Glomerular visceral epithelial cell (primary cell): ENCODE measurements around the gene DOK4.
A peak's percentile ranks its signal among the peaks of the same experiment; 100 is the strongest.

Experiments
- DNase-seq: peaks from one replicate; pipeline ENCODE4 v3.0.0-alpha.2; 2016; ENCODE audit errors: extremely low spot score

Gene DOK4

DNA sequence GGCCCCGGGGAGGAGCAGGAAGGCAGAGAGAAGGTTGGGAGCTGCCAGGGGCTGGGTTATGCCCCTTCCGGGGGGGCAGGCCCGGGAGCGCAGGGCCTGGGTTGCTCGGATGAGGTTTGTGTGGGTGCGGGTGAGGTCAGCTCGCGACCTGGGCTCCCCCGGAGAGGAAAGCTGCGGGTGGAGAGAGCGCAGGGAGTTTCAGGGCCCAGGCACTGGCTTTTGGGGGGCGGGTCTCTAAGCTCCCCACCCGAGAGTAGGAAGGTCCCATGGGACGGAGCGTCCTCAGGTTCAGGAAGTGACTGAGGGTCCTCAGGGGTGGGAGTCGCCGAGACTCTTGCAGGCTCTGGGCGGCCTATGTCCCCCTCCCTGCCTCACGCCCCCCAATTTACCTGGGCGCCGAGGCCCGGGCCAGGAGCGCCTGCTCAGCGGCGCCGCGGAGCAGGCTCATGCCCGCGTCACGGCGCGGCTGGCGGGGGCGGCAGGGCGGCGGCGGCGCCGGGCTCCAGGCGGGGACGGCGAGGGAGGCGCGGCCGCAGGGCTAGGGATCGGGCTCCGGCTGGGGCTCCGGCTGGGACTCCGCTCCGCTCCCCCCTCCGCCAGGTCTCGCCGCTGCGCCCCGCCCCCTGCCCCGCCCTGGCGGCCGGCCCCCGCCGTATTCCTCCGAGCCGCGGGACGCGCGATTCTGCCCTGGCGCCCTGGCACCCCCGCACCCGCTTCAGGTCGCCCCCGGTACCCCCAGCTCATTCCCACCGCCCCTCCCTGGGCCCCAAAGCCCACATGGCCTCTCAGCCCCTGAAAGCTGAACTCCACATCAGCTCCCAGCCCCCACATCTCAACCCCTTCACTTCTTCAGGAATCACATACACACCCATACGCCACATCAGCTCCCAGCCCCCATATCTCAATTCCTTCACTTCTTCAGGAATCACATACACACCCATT, at the start of gene DOK4:
DOK4 (minus strand) TSS at position 578 of the 942 bp plus-strand sequence. CDS start 6,986 bp downstream, outside the sequence.
- DNase-seq, result peak; percentile 73

DNA sequence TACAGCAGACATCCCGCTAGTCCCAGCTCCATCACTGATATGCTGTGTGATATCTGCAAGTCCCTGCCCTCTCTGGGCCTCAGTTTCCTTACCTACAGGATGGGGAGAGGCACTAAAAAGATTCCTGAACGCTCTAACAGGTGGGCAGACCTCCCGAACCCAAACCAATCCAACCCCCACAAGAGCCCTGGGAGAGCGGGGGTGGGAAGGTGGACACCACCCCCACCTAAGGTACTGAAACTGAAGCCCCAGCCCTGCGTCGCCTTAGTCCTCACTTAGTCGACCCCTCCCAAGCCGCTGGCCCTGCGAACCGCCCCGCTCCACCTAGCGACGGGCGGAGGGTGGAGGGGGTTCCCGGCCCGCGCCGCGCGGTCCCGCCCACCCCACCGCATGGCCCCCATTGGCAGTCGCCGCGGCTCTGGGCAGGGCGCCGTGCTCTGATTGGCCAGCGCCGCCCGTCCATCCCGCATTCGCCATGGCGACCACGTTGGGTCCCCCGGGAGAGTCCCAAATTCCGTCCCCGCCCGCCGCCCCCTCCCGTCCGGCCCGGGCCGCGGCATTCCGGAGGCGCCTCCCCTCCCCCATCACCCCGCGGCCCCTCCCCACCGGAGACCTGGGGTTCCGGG, 49.5 kb upstream of the DOK4 start:
- peak; percentile 88 for DNase-seq

DNA sequence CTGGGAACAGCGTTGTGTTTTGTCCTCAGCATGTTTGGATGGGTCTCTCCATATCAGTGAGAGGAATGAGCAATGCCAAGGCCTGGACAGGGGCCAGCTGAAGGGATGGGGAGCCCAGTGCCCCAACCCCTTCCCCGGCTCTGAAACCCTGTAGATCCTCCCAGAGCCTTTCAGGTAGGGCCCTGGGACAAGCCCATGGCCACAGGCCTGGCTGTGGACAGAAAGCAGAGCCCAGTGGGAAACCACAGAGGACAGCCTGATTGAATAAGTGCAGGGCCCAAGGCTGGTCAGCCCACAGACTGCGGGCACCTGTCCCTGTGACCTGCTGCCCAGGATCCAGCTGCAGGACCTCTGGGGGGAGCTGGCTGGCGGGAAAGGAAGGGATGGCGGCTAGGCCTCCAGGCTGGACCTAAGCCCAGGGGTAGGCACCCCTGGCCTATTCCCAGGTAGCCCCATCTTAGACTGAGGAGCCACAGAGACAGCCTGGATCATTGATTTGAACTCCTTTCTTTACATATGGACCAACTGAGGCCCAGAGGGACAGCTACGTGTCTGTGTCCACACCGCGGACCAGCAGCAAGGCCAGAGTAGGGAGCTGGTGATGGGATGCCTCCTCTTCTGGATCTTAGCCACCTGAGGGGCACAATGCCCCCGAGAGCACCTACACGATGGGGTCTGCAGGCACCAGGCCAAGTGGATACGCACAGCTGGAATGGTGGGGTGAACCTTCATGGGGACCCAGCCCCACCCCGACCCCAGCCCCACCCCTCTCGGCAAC, 48.8 kb upstream of the DOK4 start:
- no peak for DNase-seq

DNA sequence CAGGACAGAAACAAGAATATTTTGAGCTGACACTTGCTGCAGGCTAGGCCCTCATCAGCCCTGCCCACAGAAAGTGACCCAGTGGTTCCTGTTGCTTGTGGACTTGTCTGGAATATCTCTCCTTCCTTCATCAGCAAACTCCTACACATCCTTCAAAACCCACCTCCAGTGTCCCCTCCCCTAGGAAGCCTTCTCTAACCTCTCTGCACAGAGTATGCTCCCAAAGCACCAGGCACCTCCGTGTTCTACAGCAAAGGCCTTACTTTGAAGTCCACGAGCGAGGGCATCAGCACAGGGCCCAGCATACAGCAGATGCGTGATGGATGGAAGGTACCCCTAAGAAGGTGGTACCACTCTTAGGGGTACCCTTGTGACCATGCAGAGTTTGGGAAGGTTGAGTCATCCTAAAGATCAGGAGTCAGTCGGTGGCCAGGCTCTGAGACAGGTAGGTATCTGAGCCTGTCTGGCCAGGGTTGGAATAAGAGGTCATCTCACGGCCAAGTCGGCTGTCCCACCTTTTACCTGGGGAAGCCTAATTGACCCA, 48.1 kb upstream of the DOK4 start:
- no peak for DNase-seq

DNA sequence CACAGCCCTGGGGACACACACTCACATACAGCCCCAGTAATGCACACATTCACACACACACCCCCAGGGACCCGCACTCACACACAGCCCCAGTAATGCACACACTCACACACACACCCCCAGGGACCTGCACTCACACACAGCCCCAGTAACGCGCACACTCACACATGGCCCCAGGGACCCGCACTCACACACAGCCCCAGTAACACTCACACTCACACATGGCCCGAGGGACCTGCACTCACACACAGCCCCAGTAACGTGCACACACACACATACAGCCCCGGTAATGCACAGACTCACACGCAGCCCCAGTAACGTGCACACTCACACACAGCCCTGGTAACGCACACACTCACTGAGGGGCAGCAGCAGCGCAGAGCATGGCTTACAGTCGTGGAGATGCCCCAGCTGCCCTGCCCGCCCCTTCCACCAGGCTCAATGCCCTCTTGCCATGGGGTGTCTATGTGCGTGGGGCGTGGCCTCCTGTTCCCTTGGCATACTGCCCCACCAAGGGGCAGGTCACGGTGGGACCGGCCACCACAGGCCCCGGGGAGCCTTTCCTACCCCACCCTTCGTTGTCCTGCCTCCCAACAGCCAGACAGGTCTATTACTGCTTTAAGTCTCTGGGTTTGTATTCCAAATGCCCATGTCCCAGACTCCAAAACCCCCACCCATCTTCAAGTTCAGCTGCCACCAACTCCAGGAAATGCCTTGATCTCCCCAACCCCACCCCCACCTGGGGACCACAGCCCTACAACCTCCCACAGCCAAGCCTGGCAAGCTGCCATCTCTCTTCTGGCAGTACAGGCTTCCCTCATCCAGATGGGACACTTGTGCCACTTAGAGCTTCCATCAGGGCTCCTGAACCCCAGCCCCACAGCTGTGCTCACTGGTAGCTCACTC, 47.4 kb upstream of the DOK4 start:
- peak; percentile 22 for DNase-seq

DNA sequence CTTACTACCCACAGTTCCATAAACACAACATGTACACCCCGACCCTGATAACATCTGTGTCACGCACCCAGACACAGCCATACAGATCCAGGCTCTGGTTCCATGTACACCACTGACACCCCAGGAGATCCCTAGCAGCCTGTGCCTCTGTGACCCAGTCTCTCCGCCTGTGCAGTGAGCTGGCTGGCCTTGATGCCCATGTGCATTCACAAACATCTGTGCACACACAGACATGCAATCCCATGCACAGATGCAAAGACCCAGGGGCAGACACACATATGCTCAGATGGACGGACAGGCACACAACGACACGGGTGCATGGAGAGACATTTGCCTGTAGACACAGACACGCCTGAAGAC, 46.0 kb upstream of the DOK4 start:
- no peak for DNase-seq

DNA sequence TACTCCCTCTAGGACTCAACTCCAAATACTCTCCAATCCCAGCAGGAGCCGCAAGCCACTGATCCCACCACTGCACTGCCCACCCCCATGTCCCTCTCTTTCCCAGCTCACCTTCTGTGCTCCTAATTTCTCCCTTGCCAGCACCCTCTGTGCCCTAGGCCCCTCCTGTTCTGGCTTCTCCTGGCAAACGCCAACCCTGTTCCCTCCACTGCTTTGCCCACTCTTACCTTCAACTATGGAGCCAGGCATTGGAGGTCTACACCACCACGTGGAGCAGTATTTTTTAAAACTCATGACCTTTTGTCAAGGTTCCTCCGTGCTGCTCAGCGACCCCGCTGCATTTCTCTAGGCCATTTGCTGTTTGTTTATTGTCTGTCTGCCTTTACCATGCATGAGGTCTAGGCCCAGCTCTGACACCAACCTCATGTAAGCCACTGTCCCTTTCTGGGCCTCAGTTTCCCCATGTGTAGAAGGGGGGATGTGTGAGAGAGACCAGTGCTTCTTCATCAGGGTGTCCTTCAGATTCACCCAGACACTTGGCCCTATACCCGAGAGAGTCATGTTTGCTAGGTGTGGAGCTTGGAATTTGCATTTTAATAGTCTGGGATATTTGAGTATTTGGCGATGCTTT, 45.5 kb upstream of the DOK4 start:
- DNase-seq, result no peak

DNA sequence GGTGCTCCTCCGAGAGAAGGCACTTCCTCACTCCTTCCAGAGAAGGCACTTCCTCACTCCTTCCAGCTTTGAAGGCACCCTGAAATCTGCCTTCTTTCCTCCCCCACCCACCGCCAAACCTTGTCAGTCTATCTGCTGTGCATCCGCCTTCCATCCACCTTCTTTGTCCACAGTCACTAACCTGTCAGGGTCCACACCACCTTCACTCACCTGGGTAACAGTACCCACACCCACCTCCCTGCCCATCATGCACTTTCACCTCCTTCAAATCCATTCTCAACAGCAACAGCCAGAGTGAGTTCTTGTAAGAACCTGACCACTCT, 44.9 kb upstream of the DOK4 start:
- DNase-seq, result no peak

DNA sequence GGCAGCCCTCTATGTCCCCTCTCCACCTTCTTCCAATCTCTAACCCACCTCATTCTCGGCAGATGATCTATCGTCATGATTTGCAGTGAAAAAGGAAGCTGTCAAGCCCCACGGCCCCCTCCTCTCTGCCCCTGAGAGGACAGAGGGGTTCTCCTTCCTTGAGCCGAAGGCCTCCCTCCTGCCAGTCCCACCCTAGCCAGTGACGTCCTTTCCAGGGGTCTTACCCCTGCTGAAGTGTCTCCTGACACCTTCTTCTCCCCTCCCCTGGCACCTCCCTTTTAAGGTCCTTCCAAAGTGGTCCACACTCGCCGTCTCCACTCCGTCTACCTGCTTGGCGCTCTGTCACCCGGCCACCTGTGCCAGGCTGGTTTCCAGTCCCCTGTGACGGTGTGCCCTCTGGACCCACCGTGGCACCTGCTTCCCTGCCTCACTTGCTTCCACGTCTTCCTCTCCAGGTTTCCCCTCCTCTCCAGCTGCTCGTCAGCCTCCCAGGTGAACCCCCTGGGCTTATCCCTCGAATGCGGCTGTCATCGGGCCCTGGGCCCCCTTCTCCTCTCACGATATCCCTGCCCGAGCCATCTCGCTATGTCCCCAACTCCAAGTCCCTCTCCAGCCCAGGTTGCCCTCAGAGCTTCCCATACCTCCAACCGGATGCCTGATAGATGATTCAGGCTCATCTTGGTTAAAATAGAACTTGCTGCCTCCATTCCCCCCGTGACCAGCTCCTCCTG, 44.4 kb upstream of the DOK4 start:
- DNase-seq, result peak; percentile 32

DNA sequence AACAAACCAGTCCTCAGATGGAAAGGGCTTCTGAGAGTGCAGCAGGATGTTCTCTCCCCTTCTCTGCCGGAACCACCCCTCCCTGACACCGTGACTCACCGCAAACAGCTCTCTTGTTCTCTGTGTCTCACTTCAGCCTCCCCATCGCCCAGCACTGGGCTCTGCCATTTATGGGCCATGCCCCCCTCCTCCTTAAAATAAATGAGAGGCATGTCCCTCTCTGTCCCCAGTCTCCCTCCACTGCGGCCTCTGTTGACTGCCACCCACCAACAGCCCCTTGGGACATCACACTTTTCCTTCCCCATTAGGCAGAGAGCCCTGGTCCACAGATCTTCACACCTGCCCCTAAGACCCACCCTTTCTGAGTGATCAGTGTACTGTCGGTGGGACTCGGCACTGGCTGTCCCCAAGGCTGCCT, 43.8 kb upstream of the DOK4 start:
- peak; percentile 54 for DNase-seq

DNA sequence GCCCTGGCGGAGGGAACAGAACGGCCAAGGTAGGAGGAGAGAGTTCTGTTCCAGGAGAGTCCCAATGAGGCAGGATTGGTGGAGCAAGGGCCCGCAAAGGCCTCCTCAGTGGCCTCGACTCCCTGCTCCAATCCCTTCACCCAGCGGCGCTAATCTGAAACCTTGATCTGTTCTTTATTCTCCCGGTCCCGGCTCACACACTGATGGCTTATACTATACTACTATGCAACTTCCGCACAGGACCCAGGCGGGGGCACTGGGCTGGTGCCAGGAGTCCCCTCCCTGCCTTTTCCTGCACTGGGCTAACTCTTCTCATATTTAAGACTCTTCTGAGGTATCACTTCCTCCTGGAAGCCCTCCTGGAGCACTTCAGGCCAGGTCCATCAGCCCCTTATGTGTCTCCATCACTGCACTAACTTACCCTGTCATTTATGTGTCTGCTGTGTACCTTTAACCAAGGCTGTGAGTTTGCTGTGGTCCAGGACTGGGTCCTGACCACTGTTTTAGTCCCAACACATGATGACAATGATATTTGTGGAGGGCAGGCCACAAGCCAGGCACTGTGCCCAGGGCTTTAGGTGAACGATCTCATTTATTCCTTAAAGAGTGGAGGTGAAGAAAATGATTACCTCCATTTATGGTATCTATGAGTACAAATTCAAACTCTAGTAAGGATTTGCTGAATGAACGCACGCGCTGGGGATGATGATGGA, 43.3 kb upstream of the DOK4 start:
- no peak for DNase-seq

DNA sequence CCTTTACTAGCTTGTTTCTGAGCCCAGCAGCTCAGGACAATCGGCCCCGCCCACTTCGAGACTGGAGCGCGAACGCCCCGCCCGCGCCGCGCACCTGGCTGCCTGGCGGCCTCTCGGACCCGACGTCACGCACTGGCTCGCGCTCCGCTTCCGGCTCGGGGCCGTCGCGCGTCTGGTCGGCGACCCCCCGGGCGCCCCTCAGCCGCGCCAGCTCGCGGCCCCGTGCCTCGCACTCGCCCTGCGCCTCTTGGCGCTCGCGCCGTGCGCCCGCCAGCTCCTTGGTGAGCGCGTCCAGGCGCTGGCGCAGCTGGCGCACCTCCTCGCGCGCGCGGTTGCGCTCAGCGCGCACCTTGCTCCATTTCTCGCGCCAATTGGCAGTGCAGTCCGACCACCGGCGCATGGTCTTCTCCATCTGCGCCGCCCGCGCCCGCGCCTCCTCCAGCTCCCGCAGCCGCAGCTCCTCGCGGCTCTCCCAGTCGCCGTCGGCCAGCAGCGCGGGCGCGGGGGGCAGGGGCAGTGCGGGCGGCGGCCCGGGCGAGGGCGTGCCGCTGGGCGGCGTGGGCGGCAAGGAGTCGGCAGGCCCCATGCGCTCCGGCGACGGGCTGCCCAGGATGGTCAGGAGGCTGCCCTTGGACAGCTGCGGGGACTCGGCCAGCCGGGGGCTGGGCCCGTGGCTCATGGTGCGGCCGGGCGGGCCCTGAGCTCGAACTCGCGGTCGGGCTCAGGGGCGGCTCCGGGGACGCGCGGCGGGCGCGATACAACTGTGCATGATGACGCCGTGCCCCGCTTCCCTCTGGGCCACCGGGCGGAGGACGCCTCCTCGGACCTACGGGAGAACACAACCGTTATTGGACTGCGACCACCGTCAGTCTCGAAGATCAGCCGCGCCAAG, 42.5 kb upstream of the DOK4 start:
- DNase-seq, result no peak

DNA sequence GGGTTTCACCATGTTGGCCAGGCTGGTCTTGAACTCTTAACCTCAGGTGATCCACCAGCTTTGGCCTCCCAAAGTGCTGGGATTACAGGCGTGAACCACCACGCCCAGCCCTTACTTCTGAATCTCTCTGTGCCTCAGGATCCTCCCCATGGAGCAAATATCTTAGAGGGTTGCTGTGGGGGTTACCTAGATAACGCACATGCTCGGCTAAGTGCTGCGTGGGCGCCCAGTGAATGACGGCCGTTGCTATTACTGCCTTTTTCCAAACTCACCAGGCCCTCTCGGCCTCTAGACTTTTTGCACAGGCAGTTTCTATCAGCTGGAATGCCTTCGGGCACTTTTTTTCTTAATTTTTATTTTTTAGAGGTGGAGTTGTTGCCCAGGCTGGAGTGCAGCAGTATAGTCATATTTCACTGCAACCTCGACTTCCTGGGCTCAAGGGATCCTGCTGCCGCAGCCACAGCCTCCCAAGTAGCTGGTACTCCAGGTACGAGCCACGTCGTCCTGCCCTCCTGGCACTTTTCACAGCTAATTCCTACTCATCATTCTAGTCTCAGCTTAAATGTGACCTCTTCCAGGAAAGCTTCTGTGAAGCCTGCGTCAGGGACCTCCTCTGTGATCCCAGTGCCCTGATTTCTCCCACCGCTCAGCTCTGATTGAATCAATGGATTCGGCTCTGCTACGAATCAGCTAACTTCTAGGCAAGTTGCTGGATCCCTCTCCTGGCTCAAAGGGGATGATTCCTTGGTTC, 41.5 kb upstream of the DOK4 start:
- no peak for DNase-seq

DNA sequence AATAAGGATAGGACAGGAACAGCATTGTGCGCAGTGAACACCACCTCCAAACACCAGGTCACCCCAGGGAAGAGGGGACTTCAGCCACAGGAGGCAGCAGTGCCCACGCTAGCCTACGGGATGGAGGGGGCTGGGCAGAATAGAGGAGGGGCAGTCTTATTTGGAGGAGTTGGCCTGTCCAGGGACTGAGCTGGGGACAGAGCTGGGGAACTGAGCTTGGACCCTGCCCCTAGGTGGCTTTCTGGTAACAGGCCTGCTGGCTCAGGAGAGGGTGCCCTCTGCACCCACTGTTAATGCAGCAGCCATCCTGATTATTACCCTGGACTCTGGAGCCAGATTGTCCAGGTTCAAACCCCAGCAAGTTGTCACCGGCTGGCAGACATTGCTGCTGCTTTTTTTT, 40.7 kb upstream of the DOK4 start:
- DNase-seq, result no peak

DNA sequence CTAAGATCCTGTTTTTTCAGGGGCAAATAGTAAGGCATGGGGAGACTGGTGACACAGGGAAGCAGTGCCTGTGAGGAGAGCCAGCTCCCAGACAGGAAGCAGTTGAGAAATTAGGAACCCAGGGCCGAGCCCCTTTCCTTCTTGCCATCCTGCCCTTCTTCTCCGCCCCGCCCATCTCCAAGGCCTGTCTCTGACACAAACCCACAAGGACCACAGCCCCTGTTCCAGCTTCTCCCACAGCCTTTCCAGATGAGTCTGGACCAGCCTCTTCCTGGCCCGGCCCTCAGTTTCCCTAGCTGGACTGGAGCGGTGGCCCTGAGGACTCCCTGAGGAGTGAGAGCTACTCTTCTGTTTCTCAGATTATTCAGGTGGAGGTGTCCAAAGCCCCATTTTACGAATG, 40.2 kb upstream of the DOK4 start:
- no peak for DNase-seq

DNA sequence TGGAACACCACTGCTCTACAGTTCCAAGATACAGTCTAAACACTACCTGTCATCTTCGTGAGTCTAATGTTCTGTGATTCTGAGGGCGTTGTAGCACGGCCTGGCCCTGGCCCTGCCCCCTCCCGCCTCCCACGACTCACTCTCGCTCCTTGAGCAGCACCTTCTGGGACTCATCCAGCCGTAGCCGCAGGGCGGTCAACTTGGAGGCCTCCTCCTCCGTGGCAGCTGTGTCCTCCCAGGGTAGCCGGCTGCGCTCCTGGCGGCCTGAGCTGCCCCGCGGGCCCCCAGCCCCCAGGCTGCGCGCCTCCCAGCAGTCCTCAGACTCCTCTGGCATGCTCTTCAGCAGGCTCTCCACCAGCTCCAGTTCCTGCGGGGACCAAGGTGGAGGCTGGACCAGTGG, 39.5 kb upstream of the DOK4 start:
- DNase-seq, result peak; percentile 56

DNA sequence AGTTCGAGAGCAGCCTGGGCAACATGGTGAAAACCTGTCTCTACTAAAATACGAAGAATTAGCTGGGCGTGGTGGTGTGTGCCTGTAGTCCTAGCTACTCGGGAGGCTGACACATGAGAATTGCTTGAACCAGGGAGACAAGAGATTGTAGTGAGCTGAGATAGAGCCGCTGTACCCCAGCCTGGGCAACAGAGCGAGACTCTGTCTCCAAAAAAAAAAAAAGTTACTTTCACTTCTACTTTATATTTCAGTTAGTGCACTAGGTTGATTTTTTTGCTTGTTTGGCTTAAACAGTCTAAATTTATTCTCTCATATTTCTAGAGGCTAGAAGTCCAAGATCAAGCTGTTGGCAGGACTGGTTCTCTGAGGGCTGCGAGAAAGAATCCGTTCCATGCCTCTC, 36.7 kb upstream of the DOK4 start:
- DNase-seq, result no peak
